ENCODE results near the gene LRRC59. TPM values are rescaled to one million over a fixed set of nuclear protein-coding genes. Genes with fewer than 3 reads are reported as not detected.

The LRRC59 gene
- polyA plus RNA-seq, 3 donors: 56.7 to 67.6 (median 61.0) TPM

Other genes starting within 250 kb of the LRRC59 start
- 10 to 100 TPM; 47.5 to 56.9 (median 49.6) TPM for gene PPP1R9B, start 246.8 kb downstream of the LRRC59 start, polyA plus RNA-seq (ENCODE audit: insufficient read length in 3 of 3)
- 1 to 10 TPM; 1.3 to 1.7 (median 1.5) TPM for gene SGCA, start 231.5 kb downstream of the LRRC59 start, polyA plus RNA-seq (ENCODE audit: insufficient read length in 3 of 3)
- gene COL1A1, start 195.9 kb downstream of the LRRC59 start, polyA plus RNA-seq (ENCODE audit: insufficient read length in 3 of 3): 100 to 1,000 TPM; 388 to 763 (median 498) TPM
- 1 to 10 TPM; 1.9 to 3.2 (median 3.2) TPM for gene TMEM92, start 123.1 kb downstream of the LRRC59 start, polyA plus RNA-seq (ENCODE audit: insufficient read length in 3 of 3)
- gene XYLT2, start 51.4 kb downstream of the LRRC59 start, polyA plus RNA-seq (ENCODE audit: insufficient read length in 3 of 3): 10 to 100 TPM; 25.3 to 30.3 (median 29.4) TPM
- gene MRPL27, start 24.3 kb downstream of the LRRC59 start, polyA plus RNA-seq (ENCODE audit: insufficient read length in 3 of 3): 10 to 100 TPM; 75.4 to 81.2 (median 80.8) TPM
- gene EME1, start 24.3 kb downstream of the LRRC59 start, polyA plus RNA-seq (ENCODE audit: insufficient read length in 3 of 3): 10 to 100 TPM in 1 of 3 donors, 1 to 10 TPM in 2; 7.7 to 11.9 (median 9.0) TPM
- 100 to 1,000 TPM; 105 to 121 (median 111) TPM for gene ACSF2, start 28.7 kb upstream of the LRRC59 start, polyA plus RNA-seq (ENCODE audit: insufficient read length in 3 of 3)
- gene CHAD, start 71.4 kb upstream of the LRRC59 start, polyA plus RNA-seq (ENCODE audit: insufficient read length in 3 of 3): 1 to 10 TPM; 2.0 to 4.0 (median 3.6) TPM
- 10 to 100 TPM; 52.7 to 62.3 (median 58.9) TPM for gene RSAD1, start 81.3 kb upstream of the LRRC59 start, polyA plus RNA-seq (ENCODE audit: insufficient read length in 3 of 3)
- 1 to 10 TPM; 1.4 to 2.4 (median 2.3) TPM for gene MYCBPAP, start 110.9 kb upstream of the LRRC59 start, polyA plus RNA-seq (ENCODE audit: insufficient read length in 3 of 3)
- gene EPN3, start 135.2 kb upstream of the LRRC59 start, polyA plus RNA-seq (ENCODE audit: insufficient read length in 3 of 3): 10 to 100 TPM; 15.4 to 16.8 (median 16.2) TPM
- gene SPATA20, start 149.7 kb upstream of the LRRC59 start, polyA plus RNA-seq (ENCODE audit: insufficient read length in 3 of 3): 10 to 100 TPM; 46.1 to 67.4 (median 62.3) TPM
- gene CACNA1G, start 163.2 kb upstream of the LRRC59 start, polyA plus RNA-seq (ENCODE audit: insufficient read length in 3 of 3): 1 to 10 TPM; 6.3 to 8.1 (median 7.7) TPM
- gene ABCC3, start 237.4 kb upstream of the LRRC59 start, polyA plus RNA-seq (ENCODE audit: insufficient read length in 3 of 3): 10 to 100 TPM in 2 of 3 donors, 1 to 10 TPM in 1; 8.7 to 22.2 (median 21.2) TPM